Spinal cord (tissue), 10 donors: ENCODE results near the gene TLCD4. TPM values are rescaled to one million over a fixed set of nuclear protein-coding genes. Genes with fewer than 3 reads are reported as not detected.
A peak's percentile ranks its signal among the peaks of the same experiment; 100 is the strongest.
"Not testable (repeated sequence)": the region's sequence is repeated elsewhere in the genome, so short reads cannot be mapped to it uniquely, and the experiment has no call there.

Source experiments
- DNase-seq, 6 donors: peaks; one replicate each; pipeline versions ENCODE4 v3.0.0 to v3.0.0-alpha.2; 2013 to 2015; ENCODE audit warnings: low spot score in 6 of 6, low read depth in 4 of 6
- H3K27ac ChIP-seq: one replicate; pipeline ENCODE4 v1.5.1; 2013; ENCODE audit warnings: low read depth, low read length, control low read depth
- H3K27me3 ChIP-seq: one replicate; pipeline ENCODE4 v1.6.1; 2013; ENCODE audit warnings: low read length; ENCODE audit not compliant: control insufficient read depth, insufficient read depth
- H3K36me3 ChIP-seq: one replicate; pipeline ENCODE4 v1.6.1; 2013; ENCODE audit warnings: low read length; ENCODE audit not compliant: control insufficient read depth, insufficient read depth
- H3K4me1 ChIP-seq: one replicate; pipeline ENCODE4 v1.6.1; 2013; ENCODE audit warnings: low read length; ENCODE audit not compliant: control insufficient read depth, insufficient read depth
- H3K4me3 ChIP-seq: one replicate; pipeline ENCODE4 v1.5.1; 2013; ENCODE audit warnings: low read depth, low read length, control low read depth
- H3K9me3 ChIP-seq: one replicate; pipeline ENCODE4 v1.6.1; 2013; ENCODE audit warnings: low read length; ENCODE audit not compliant: control insufficient read depth, insufficient read depth
- WGBS: methylation state at CpG from one replicate; pipeline ENCODE4 v1.1.5; 2013; ENCODE audit warnings: missing lambda C conversion rate; ENCODE audit not compliant: insufficient coverage; 5-methylcytosine and 5-hydroxymethylcytosine counted together
- polyA plus RNA-seq, 2 donors: library from polyadenylated mRNA; unstranded; fragments of 120-200 nt; gene quantifications; one replicate each; pipeline ENCODE4 v1.2.1, GENCODE V29; 2013; ENCODE audit not compliant: insufficient read length in 2 of 2
- total RNA-seq, 2 donors: library from RNA; depleted of rRNA in 1 of 2; stranded (reverse); fragments of 120-200 nt in 1 of 2; fragments of >200 nt in 1 of 2; gene quantifications; one replicate each; pipeline versions ENCODE4 v1.2.3 to v1.2.4, GENCODE V29; 2013 to 2014
- donor health status: healthy.

TLCD4 gene
- total and polyA plus RNA-seq, 4 donors: 3.9 to 29.8 (median 7.9) TPM

GRCh38 chr1:95132762-95133161, 15.6 kb downstream of the TLCD4 start:
- Histone ChIP-seq H3K27me3 (no peaks in the 10 kb centered on the region), H3K36me3 (no peaks in the 10 kb centered on the region), H3K4me1 (no peaks in the 10 kb centered on the region), H3K27ac (no peak overlapping the region), H3K9me3 (no peaks in the 10 kb centered on the region), H3K4me3 (no peak overlapping the region)
- DNase-seq: no peak
- 92% methylated on average over 1 of the region's 1 CpG for WGBS

- Histone ChIP-seq H3K36me3 (no peaks in the 10 kb centered on the region), H3K27ac (no peak overlapping the region), H3K4me3 (no peak overlapping the region), H3K27me3 (no peaks in the 10 kb centered on the region), H3K9me3 (no peaks in the 10 kb centered on the region), H3K4me1 (no peaks in the 10 kb centered on the region)
- no peak for DNase-seq
Observed at GRCh38 chr1:95133687-95134086, 16.5 kb downstream of the TLCD4 start.

- no peak for DNase-seq
- H3K4me3 ChIP-seq: no peak overlapping the region
- no peaks in the 10 kb centered on the region for H3K4me1 ChIP-seq
- no peaks in the 10 kb centered on the region for H3K9me3 ChIP-seq
- H3K27me3 ChIP-seq: no peaks in the 10 kb centered on the region
- no peaks in the 10 kb centered on the region for H3K36me3 ChIP-seq
- H3K27ac ChIP-seq: no peak overlapping the region
Observed at GRCh38 chr1:95138223-95138622, 21.1 kb downstream of the TLCD4 start.

GRCh38 chr1:95139039-95139438, 21.9 kb downstream of the TLCD4 start:
- Histone ChIP-seq H3K4me1 (no peaks in the 10 kb centered on the region), H3K9me3 (no peaks in the 10 kb centered on the region), H3K27ac (no peak overlapping the region), H3K36me3 (no peaks in the 10 kb centered on the region), H3K4me3 (no peak overlapping the region), H3K27me3 (no peaks in the 10 kb centered on the region)
- DNase-seq: no peak
- no CpG with 5 or more reads among the region's 1 CpG for WGBS

- H3K27me3 ChIP-seq: no peaks in the 10 kb centered on the region
- H3K9me3 ChIP-seq: no peaks in the 10 kb centered on the region
- H3K4me1 ChIP-seq: no peaks in the 10 kb centered on the region
- H3K27ac ChIP-seq: no peak overlapping the region
- no peak overlapping the region for H3K4me3 ChIP-seq
- no peaks in the 10 kb centered on the region for H3K36me3 ChIP-seq
- peak in 1 of 6 donors; percentile 62 for DNase-seq
Observed at GRCh38 chr1:95140791-95141190, 23.6 kb downstream of the TLCD4 start.

- H3K36me3 ChIP-seq: no peaks in the 10 kb centered on the region
- H3K27me3 ChIP-seq: no peaks in the 10 kb centered on the region
- H3K27ac ChIP-seq: no peak overlapping the region
- DNase-seq: no peak
- H3K4me3 ChIP-seq: no peak overlapping the region
- WGBS: no CpG with 5 or more reads among the region's 1 CpG
- no peaks in the 10 kb centered on the region for H3K4me1 ChIP-seq
- H3K9me3 ChIP-seq: no peaks in the 10 kb centered on the region
Observed at GRCh38 chr1:95145493-95145892, 28.3 kb downstream of the TLCD4 start.

GRCh38 chr1:95146637-95147036, 29.5 kb downstream of the TLCD4 start:
- DNase-seq: no peak
- Histone ChIP-seq H3K27ac (no peak overlapping the region), H3K36me3 (no peaks in the 10 kb centered on the region)

GRCh38 chr1:95154096-95154495, 36.9 kb downstream of the TLCD4 start:
- no peak overlapping the region for H3K27ac ChIP-seq
- no peaks in the 10 kb centered on the region for H3K4me1 ChIP-seq
- H3K4me3 ChIP-seq: no peak overlapping the region
- no peaks in the 10 kb centered on the region for H3K9me3 ChIP-seq
- WGBS: 50% methylated on average over 1 of the region's 1 CpG
- no peaks in the 10 kb centered on the region for H3K27me3 ChIP-seq
- no peaks in the 10 kb centered on the region for H3K36me3 ChIP-seq
- DNase-seq: no peak

More at GRCh38 chr1:95146637-95147036, 29.5 kb downstream of the TLCD4 start:
- Histone ChIP-seq H3K4me1 (no peaks in the 10 kb centered on the region), H3K4me3 (no peak overlapping the region), H3K9me3 (no peaks in the 10 kb centered on the region), H3K27me3 (no peaks in the 10 kb centered on the region)

- H3K4me3 ChIP-seq, H3K27ac ChIP-seq, H3K27me3 ChIP-seq, H3K9me3 ChIP-seq, DNase-seq, H3K4me1 ChIP-seq, H3K36me3 ChIP-seq: not testable (repeated sequence)
- 100% methylated on average over 2 of the region's 6 CpGs for WGBS
Observed at GRCh38 chr1:95165569-95165968, 48.4 kb downstream of the TLCD4 start.
